GM12878 (cell line): ENCODE results near the gene NTN1. TPM values are rescaled to one million over a fixed set of nuclear protein-coding genes. Genes with fewer than 3 reads are reported as not detected.
A peak's percentile ranks its signal among the peaks of the same experiment; 100 is the strongest.

Source experiments
- ATAC-seq: fragments of 200-7000 bp; cut with Tn5 transposase; 3 replicates; pipeline ENCODE4 v1.9.1; 2020; ENCODE audit warnings: mild to moderate bottlenecking, moderate library complexity
- BruUV-seq: library from RNA; stranded (reverse); fragments of 400-500 nt; replicated peaks from 2 replicates; lab custom pipeline; 2021; lab: Mats Ljungman, UMichigan
- CTCF ChIA-PET: fragments of 300-600 bp; sonication (Branson Sonifier 250); formaldehyde crosslinking; extraction: SDS; loops from one replicate; lab custom pipeline; 2021; ENCODE audit warnings: inconsistent platforms; lab: Yijun Ruan, JAX
- POLR2A ChIA-PET: fragments of 350-600 bp; formaldehyde crosslinking; extraction: SDS; loops from one replicate; lab custom pipeline; 2021; ENCODE audit warnings: inconsistent platforms; lab: Charles Lee
- RAD21 ChIA-PET: fragments of 300-600 bp; sonication (Branson Sonifier 250); formaldehyde crosslinking; loops from one replicate; lab custom pipeline; 2023; ENCODE audit warnings: antibody characterized with exemption; ENCODE audit not compliant: unreplicated experiment; lab: Charles Lee
- SMC1A ChIA-PET: fragments of 300-600 bp; sonication (Branson Sonifier 250); formaldehyde crosslinking; loops from one replicate; lab custom pipeline; 2023; ENCODE audit not compliant: unreplicated experiment, uncharacterized antibody; lab: Charles Lee
- DNase-seq: peaks from one replicate; pipeline ENCODE4 v3.0.0-alpha.2; 2011; ENCODE audit warnings: low read depth, low spot score
- FAIRE-seq: peaks from 3 replicates; lab custom pipeline; 2011; peaks lifted over from hg19 to GRCh38; lab: Jason Lieb, UNC
- H2AFZ ChIP-seq: 2 replicates; pipeline ENCODE4 v1.6.0; 2011; ENCODE audit warnings: low read depth, low read length, control low read depth; ENCODE audit not compliant: control insufficient read depth
- H3K27ac ChIP-seq: 2 replicates; pipeline ENCODE4 v1.5.1; 2011; ENCODE audit warnings: control low read depth; ENCODE audit not compliant: control insufficient read depth, insufficient read depth
- H3K27me3 ChIP-seq, 2 experiments: replicated peaks in 1 of 2; 2 replicates each; pipeline versions ENCODE4 v1.6.0 to v1.6.1; 2011; ENCODE audit warnings: low read length in 1 of 2; ENCODE audit not compliant: control insufficient read depth in 2 of 2, insufficient read depth in 2 of 2
- H3K36me3 ChIP-seq, 2 experiments: 2 replicates each; pipeline ENCODE4 v1.5.1; 2011; ENCODE audit warnings: low read length in 1 of 2; ENCODE audit not compliant: control insufficient read depth in 2 of 2, insufficient read depth in 2 of 2
- H3K4me1 ChIP-seq: 2 replicates; pipeline ENCODE4 v1.6.1; 2011; ENCODE audit warnings: mild to moderate bottlenecking, low read length, moderate library complexity, mixed read lengths; ENCODE audit not compliant: control insufficient read depth, insufficient read depth
- H3K4me2 ChIP-seq: 2 replicates; pipeline ENCODE4 v1.6.0; 2011; ENCODE audit warnings: control low read depth; ENCODE audit not compliant: control insufficient read depth, insufficient read depth
- H3K4me3 ChIP-seq: fragments of 200-600 bp; sonication (generic); 2 replicates; pipeline ENCODE4 v1.5.1; 2016
- H3K79me2 ChIP-seq: 2 replicates; pipeline ENCODE4 v1.6.0; 2011; ENCODE audit warnings: low read length; ENCODE audit not compliant: control insufficient read depth, insufficient read depth
- H3K9ac ChIP-seq: 2 replicates; pipeline ENCODE4 v1.8.0; 2011; ENCODE audit warnings: low read length, control low read depth, mixed read lengths; ENCODE audit not compliant: control insufficient read depth, insufficient read depth
- H3K9me3 ChIP-seq: replicated peaks from 3 replicates; pipeline ENCODE4 v1.5.1; 2011; ENCODE audit warnings: mild to moderate bottlenecking, low read length; ENCODE audit not compliant: control insufficient read depth, insufficient read depth
- H4K20me1 ChIP-seq: 2 replicates; pipeline ENCODE4 v1.6.0; 2011; ENCODE audit not compliant: control insufficient read depth, insufficient read depth
- EED ChIP-seq: sonication (generic); IDR thresholded peaks from 2 replicates; pipeline ENCODE4 v1.6.1; 2016; ENCODE audit warnings: antibody characterized with exemption, low read depth
- IKZF1 ChIP-seq: fragments of 450-650 bp; conservative IDR thresholded peaks from 2 replicates; pipeline ENCODE4 v1.6.1; 2017; ENCODE audit warnings: antibody characterized with exemption, mild to moderate bottlenecking
- LARP7 ChIP-seq: fragments of 450-650 bp; IDR thresholded peaks from 2 replicates; pipeline ENCODE4 v1.6.1; 2017; ENCODE audit warnings: mild to moderate bottlenecking
- MEF2B ChIP-seq: fragments of 450-650 bp; IDR thresholded peaks from 2 replicates; pipeline ENCODE4 v1.6.1; 2018; ENCODE audit warnings: mild to moderate bottlenecking, moderate library complexity; ENCODE audit not compliant: partially characterized antibody, poor library complexity, severe bottlenecking
- RAD21 ChIP-seq: IDR thresholded peaks from 2 replicates; pipeline ENCODE4 v1.6.1; 2011; ENCODE audit warnings: mild to moderate bottlenecking, low read depth, low read length, moderate library complexity; ENCODE audit not compliant: insufficient read depth
- SREBF1 ChIP-seq: IDR thresholded peaks from 2 replicates; pipeline ENCODE4 v1.6.1; 2012; ENCODE audit warnings: mild to moderate bottlenecking, low read length
- SUZ12 ChIP-seq: fragments of 200-600 bp; sonication (generic); IDR thresholded peaks from one replicate; pipeline ENCODE4 v1.6.1; 2018; ENCODE audit warnings: antibody characterized with exemption, mild to moderate bottlenecking; ENCODE audit not compliant: unreplicated experiment
- WGBS: methylation state at CpG from one replicate; pipeline ENCODE4 v1.1.6; 2016; ENCODE audit warnings: low lambda C conversion rate; ENCODE audit not compliant: insufficient replicate concordance, insufficient coverage; ENCODE audit errors: missing lambda C conversion rate; 5-methylcytosine and 5-hydroxymethylcytosine counted together
- in situ Hi-C: fragments of 300-500 bp; cut with MboI; formaldehyde crosslinking; loops from 9 replicates; pipeline ENCODE4 v1.14.3; 2018; ENCODE audit warnings: mixed read lengths
- intact Hi-C: fragments of 100-400 bp; cut with micrococcal nuclease; formaldehyde crosslinking; loops from one replicate; pipeline ENCODE4 v1.14.2; 2022; ENCODE audit not compliant: unreplicated experiment
- polyA plus RNA-seq, 11 experiments: library from polyadenylated mRNA; depleted of rRNA in 4 of 11; unstranded in 6 of 11; stranded (reverse) in 5 of 11; fragments of >200 nt; fragmentation: Nextera tagmentation in 4 of 11; fragmentation: Illumina TruSeq in 1 of 11; extraction: Ambion mirVana in 4 of 11; extraction: Trizol in 1 of 11; gene quantifications; 1 replicate in 1 of 11; 2 replicates in 10 of 11; pipeline versions ENCODE4 v1.2.1 to v1.2.3, GENCODE V29; 2011 to 2016; ENCODE audit warnings: inconsistent platforms in 2 of 11, missing spikeins in 2 of 11, low read depth in 1 of 11
- total RNA-seq, 4 experiments: library from RNA; depleted of rRNA in 3 of 4; stranded (reverse); fragments of >200 nt in 3 of 4; fragmentation: Illumina TruSeq in 1 of 4; extraction: Trizol in 1 of 4; gene quantifications; 2 replicates each; pipeline versions ENCODE4 v1.2.1 to v1.2.3, GENCODE V29; 2013 to 2021
- TF ChIP-seq, protein P1 (sequence below): IDR thresholded peaks from 2 replicates; pipeline ENCODE4 v1.6.1; 2011; ENCODE audit warnings: borderline replicate concordance, low read depth, mild to moderate bottlenecking, moderate library complexity, mixed read lengths, low read length; ENCODE audit not compliant: insufficient read depth; ENCODE audit errors: extremely low read length
- TF ChIP-seq, protein P2 (sequence below): fragments of 150-350 bp; IDR thresholded peaks from 2 replicates; pipeline ENCODE4 v1.6.1; 2014; ENCODE audit warnings: mild to moderate bottlenecking, low read depth, low read length
- TF ChIP-seq, protein P3 (sequence below): IDR thresholded peaks from 2 replicates; pipeline ENCODE4 v1.6.1; 2011; ENCODE audit warnings: mild to moderate bottlenecking, low read depth, low read length, moderate library complexity; ENCODE audit not compliant: insufficient replicate concordance
- TF ChIP-seq, protein P4 (sequence below), 3 experiments: IDR thresholded peaks in 2 of 3; conservative IDR thresholded peaks in 1 of 3; 2 replicates each; pipeline ENCODE4 v1.5.1; 2011; ENCODE audit warnings: low read depth in 3 of 3, low read length in 3 of 3, mild to moderate bottlenecking in 3 of 3, control low read depth in 2 of 3, moderate library complexity in 2 of 3, inconsistent platforms in 1 of 3, mixed read lengths in 1 of 3; ENCODE audit not compliant: control insufficient read depth in 2 of 3, insufficient read depth in 1 of 3; ENCODE audit errors: extremely low read depth in 1 of 3

NTN1 gene
- total and polyA plus RNA-seq, 10 of the 15 experiments (the other 5 are each of a cell fraction or from before 2014, with no cell fraction given) = 0.02 to 0.89 (median 0.35) TPM

DNA sequence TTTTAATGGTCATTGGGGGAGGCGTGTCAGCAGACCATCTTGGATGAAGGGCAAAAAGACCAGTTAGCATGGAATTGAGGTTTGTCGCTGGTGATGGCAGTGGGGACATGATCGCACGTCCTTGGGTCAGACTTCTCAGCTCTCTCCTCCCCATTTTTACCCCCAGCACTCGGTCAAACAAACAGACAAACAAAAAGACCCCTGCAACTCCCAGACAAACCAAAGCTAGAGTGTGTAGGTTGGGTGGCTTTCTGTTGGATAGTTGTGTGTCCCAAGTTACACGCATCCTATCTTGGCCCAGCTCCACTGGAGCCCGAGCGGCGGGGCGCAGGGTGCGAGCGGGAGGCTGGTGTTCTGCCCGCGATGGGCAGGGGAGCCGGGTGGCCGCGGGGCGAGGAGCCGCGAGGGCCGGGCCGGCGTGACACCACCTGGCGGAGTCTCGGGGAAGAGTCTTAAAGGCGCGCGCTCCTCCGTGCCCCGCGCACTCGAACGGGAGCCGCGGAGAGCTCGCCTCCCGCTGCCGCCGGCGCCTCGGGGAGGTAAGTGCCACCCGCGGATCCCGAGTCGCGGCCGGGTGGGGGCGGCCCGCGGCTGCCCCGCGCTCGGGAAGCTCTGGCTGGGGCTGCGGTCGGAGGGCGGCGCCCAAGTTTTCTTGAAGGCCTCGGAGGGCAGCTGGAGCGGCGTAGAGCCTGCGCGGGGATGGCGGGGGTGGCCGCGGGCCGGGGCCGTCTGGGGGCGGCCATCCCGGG lies 18.5 kb upstream of the NTN1 start:
- WGBS = 5% methylated on average over 33 of the region's 69 CpGs
- SMC1A ChIA-PET = interaction anchor here (2.1 kb wide), 1 partner anchor 593 kb away, joined by 5 read pairs; no protein-coding TSS in a partner anchor
- ATAC-seq (peak; percentile 76), DNase-seq (no peak), FAIRE-seq (no peak)
- TF ChIP-seq IKZF1 (peak; percentile 30), EED (no peak), LARP7 (peak; percentile 24; the same call in 1 of the 2 replicates), RAD21 (0 out of 2 replicates have a peak, but pooled peaks have one; percentile 4), MEF2B (no peak), SREBF1 (no peak), SUZ12 (peak; percentile 69)
- TF ChIP-seq, protein P1, sequence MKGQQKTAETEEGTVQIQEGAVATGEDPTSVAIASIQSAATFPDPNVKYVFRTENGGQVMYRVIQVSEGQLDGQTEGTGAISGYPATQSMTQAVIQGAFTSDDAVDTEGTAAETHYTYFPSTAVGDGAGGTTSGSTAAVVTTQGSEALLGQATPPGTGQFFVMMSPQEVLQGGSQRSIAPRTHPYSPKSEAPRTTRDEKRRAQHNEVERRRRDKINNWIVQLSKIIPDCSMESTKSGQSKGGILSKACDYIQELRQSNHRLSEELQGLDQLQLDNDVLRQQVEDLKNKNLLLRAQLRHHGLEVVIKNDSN = no peak
- TF ChIP-seq, protein P2, sequence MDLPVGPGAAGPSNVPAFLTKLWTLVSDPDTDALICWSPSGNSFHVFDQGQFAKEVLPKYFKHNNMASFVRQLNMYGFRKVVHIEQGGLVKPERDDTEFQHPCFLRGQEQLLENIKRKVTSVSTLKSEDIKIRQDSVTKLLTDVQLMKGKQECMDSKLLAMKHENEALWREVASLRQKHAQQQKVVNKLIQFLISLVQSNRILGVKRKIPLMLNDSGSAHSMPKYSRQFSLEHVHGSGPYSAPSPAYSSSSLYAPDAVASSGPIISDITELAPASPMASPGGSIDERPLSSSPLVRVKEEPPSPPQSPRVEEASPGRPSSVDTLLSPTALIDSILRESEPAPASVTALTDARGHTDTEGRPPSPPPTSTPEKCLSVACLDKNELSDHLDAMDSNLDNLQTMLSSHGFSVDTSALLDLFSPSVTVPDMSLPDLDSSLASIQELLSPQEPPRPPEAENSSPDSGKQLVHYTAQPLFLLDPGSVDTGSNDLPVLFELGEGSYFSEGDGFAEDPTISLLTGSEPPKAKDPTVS = no peak
- TF ChIP-seq, protein P3, sequence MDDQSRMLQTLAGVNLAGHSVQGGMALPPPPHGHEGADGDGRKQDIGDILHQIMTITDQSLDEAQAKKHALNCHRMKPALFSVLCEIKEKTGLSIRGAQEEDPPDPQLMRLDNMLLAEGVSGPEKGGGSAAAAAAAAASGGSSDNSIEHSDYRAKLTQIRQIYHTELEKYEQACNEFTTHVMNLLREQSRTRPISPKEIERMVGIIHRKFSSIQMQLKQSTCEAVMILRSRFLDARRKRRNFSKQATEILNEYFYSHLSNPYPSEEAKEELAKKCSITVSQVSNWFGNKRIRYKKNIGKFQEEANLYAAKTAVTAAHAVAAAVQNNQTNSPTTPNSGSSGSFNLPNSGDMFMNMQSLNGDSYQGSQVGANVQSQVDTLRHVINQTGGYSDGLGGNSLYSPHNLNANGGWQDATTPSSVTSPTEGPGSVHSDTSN = no peak
- TF ChIP-seq, protein P4, sequence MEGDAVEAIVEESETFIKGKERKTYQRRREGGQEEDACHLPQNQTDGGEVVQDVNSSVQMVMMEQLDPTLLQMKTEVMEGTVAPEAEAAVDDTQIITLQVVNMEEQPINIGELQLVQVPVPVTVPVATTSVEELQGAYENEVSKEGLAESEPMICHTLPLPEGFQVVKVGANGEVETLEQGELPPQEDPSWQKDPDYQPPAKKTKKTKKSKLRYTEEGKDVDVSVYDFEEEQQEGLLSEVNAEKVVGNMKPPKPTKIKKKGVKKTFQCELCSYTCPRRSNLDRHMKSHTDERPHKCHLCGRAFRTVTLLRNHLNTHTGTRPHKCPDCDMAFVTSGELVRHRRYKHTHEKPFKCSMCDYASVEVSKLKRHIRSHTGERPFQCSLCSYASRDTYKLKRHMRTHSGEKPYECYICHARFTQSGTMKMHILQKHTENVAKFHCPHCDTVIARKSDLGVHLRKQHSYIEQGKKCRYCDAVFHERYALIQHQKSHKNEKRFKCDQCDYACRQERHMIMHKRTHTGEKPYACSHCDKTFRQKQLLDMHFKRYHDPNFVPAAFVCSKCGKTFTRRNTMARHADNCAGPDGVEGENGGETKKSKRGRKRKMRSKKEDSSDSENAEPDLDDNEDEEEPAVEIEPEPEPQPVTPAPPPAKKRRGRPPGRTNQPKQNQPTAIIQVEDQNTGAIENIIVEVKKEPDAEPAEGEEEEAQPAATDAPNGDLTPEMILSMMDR (IDR thresholded peaks at IDR 0.05 in 2 of 3, conservative IDR thresholded peaks at IDR 0.05 in 1 of 3; ENCODE audit: control insufficient read depth in 2 of 3, extremely low read depth in 1 of 3, insufficient read depth in 1 of 3, low read depth in 3 of 3, low read length in 3 of 3) = peak; percentile 22 to 40 (median 39); a peak in 4 of 6 replicates
- Histone ChIP-seq H3K27ac (no peak overlapping the region), H3K27me3 (peaks cover 12 to 19% of the 10 kb centered on the region in 2 experiments), H3K9ac (no peak overlapping the region), H4K20me1 (no peaks in the 10 kb centered on the region), H3K4me3 (peak overlapping the region; percentile 29; the same call in 1 of the 2 replicates), H3K79me2 (no peaks in the 10 kb centered on the region), H2AFZ (peak overlapping the region; percentile 19), H3K36me3 (no peaks in the 10 kb centered on the region), H3K4me1 (peaks cover 7% of the 10 kb centered on the region; the same call in 1 of the 2 replicates), H3K4me2 (peak overlapping the region; percentile 69), H3K9me3 (no peaks in the 10 kb centered on the region; the same call in 1 of the 3 replicates)
- intact Hi-C loops (no loop called here), in situ Hi-C loops (no loop called here)
- RAD21 ChIA-PET = interaction anchor here (0.9 to 1.5 kb wide), 4 partner anchors 103 to 519 kb away, joined by 3 to 6 read pairs (median 3); partner anchors contain the start of gene PIK3R6
- BruUV-seq = no TSS peak
- CTCF ChIA-PET = interaction anchor here (0.5 to 1.6 kb wide), 8 partner anchors 16 to 593 kb away, joined by 3 to 6 read pairs (median 3); no protein-coding TSS in a partner anchor
- POLR2A ChIA-PET = interaction anchor here (0.5 to 0.7 kb wide), 2 partner anchors 39 to 94 kb away, joined by 3 to 4 read pairs; no protein-coding TSS in a partner anchor
